Trophoblast cell (in vitro differentiated cells and primary cell): ENCODE data around the gene CDKL1.

ENCODE experiments used
- DNase-seq, 2 donors: peaks; one replicate each; pipeline ENCODE4 v3.0.0-alpha.2; 2016
- H2AFZ ChIP-seq: 2 replicates; pipeline ENCODE4 v1.6.1; 2013; ENCODE audit warnings: low read length, moderate library complexity, mild to moderate bottlenecking; ENCODE audit not compliant: insufficient read depth, poor library complexity
- H2AK5ac ChIP-seq: 2 replicates; pipeline ENCODE4 v1.6.1; 2013; ENCODE audit warnings: mild to moderate bottlenecking, low read length
- H2BK120ac ChIP-seq: 2 replicates; pipeline ENCODE4 v1.6.1; 2013; ENCODE audit warnings: low read length, mild to moderate bottlenecking, moderate library complexity; ENCODE audit not compliant: insufficient read depth, poor library complexity
- H2BK12ac ChIP-seq: 2 replicates; pipeline ENCODE4 v1.6.1; 2013; ENCODE audit warnings: mild to moderate bottlenecking, low read length, moderate library complexity
- H2BK5ac ChIP-seq: 2 replicates; pipeline ENCODE4 v1.6.1; 2013; ENCODE audit warnings: low read length, low read depth, moderate library complexity, mild to moderate bottlenecking; ENCODE audit not compliant: poor library complexity
- H3K14ac ChIP-seq: 2 replicates; pipeline ENCODE4 v1.6.1; 2013; ENCODE audit warnings: mild to moderate bottlenecking, low read length
- H3K18ac ChIP-seq: 2 replicates; pipeline ENCODE4 v1.6.1; 2013; ENCODE audit warnings: mild to moderate bottlenecking, low read length
- H3K23ac ChIP-seq: 2 replicates; pipeline ENCODE4 v1.6.1; 2013; ENCODE audit warnings: low read length
- H3K27ac ChIP-seq: 2 replicates; pipeline ENCODE4 v1.5.1; 2013; ENCODE audit warnings: low read depth, mild to moderate bottlenecking, inconsistent platforms, low read length, moderate library complexity
- H3K27me3 ChIP-seq: 2 replicates; pipeline ENCODE4 v1.6.1; 2013; ENCODE audit warnings: inconsistent platforms, mild to moderate bottlenecking, low read length, moderate library complexity; ENCODE audit not compliant: insufficient read depth
- H3K36me3 ChIP-seq, 2 experiments: 1 replicate in 1 of 2; 2 replicates in 1 of 2; pipeline ENCODE4 v1.6.1; 2013; ENCODE audit warnings: low read length in 2 of 2, mild to moderate bottlenecking in 2 of 2, moderate library complexity in 1 of 2; ENCODE audit not compliant: insufficient read depth in 2 of 2, control insufficient read depth in 1 of 2
- H3K4ac ChIP-seq: 2 replicates; pipeline ENCODE4 v1.6.1; 2013; ENCODE audit warnings: low read depth, mild to moderate bottlenecking, low read length, moderate library complexity
- H3K4me1 ChIP-seq, 2 experiments: 1 replicate in 1 of 2; 2 replicates in 1 of 2; pipeline ENCODE4 v1.6.1; 2013; ENCODE audit warnings: low read length in 2 of 2, mild to moderate bottlenecking in 2 of 2, moderate library complexity in 1 of 2; ENCODE audit not compliant: insufficient read depth in 2 of 2, control insufficient read depth in 1 of 2
- H3K4me2 ChIP-seq: 2 replicates; pipeline ENCODE4 v1.6.1; 2013; ENCODE audit warnings: inconsistent platforms, mild to moderate bottlenecking, low read length, moderate library complexity
- H3K4me3 ChIP-seq: 2 replicates; pipeline ENCODE4 v1.5.1; 2013; ENCODE audit warnings: mild to moderate bottlenecking, low read depth, low read length, inconsistent platforms
- H3K79me1 ChIP-seq: one replicate; pipeline ENCODE4 v1.6.1; 2013; ENCODE audit warnings: low read length
- H3K79me2 ChIP-seq: 2 replicates; pipeline ENCODE4 v1.6.1; 2013; ENCODE audit warnings: low read length, mild to moderate bottlenecking; ENCODE audit not compliant: control insufficient read depth, insufficient read depth, poor library complexity
- H3K9ac ChIP-seq: 2 replicates; pipeline ENCODE4 v1.6.1; 2013; ENCODE audit warnings: mild to moderate bottlenecking, low read length
- H3K9me3 ChIP-seq: 2 replicates; pipeline ENCODE4 v1.6.1; 2013; ENCODE audit warnings: low read depth, mild to moderate bottlenecking, control low read depth, inconsistent platforms, low read length; ENCODE audit not compliant: insufficient read depth
- H4K12ac ChIP-seq: 2 replicates; pipeline ENCODE4 v1.6.1; 2013; ENCODE audit warnings: low read depth, mild to moderate bottlenecking, low read length, moderate library complexity
- H4K8ac ChIP-seq: 2 replicates; pipeline ENCODE4 v1.6.1; 2013; ENCODE audit warnings: low read depth, mild to moderate bottlenecking, low read length, moderate library complexity
- H4K91ac ChIP-seq: one replicate; pipeline ENCODE4 v1.6.1; 2013; ENCODE audit warnings: low read depth, mild to moderate bottlenecking, low read length, moderate library complexity
- WGBS: extraction: QIAGEN DNeasy Blood & Tissue Kit; methylation state at CpG from one replicate; pipeline ENCODE4 v1.1.7; 2013; ENCODE audit warnings: missing lambda C conversion rate; ENCODE audit not compliant: insufficient read length, insufficient coverage; ENCODE audit errors: extremely low coverage; 5-methylcytosine and 5-hydroxymethylcytosine counted together

The CDKL1 gene

DNA sequence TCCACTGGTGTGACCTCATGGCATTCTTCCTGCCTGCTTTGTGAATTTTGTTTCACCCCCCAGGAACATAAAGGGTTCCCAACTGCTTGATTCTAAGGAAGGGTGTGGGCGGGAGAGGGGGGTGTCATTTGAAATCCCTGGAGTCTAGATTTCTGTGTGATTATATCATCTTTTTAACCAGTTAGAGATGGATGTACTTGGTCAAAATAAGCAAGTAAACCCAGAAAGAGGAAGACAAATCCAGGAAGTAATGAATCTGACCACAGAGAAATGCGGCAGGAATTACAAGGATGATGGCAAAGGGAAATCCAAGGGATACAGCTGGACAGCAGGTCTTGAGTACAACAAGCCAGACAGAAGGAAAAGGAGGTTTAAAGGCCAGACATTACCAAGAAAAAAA, 45.7 kb downstream of the CDKL1 start:
- H3K4me1 ChIP-seq: peaks cover 0 to 4% of the 10 kb centered on the region in 2 experiments
- H4K12ac ChIP-seq: no peak overlapping the region
- H3K27ac ChIP-seq: no peak overlapping the region
- no peaks in the 10 kb centered on the region for H3K36me3 ChIP-seq
- no peak overlapping the region for H2AK5ac ChIP-seq
- no peak overlapping the region for H2AFZ ChIP-seq
- no peak overlapping the region for H2BK120ac ChIP-seq
- no peak overlapping the region for H3K14ac ChIP-seq
- no peak for DNase-seq
- no peak overlapping the region for H3K4ac ChIP-seq
- H4K8ac ChIP-seq: no peak overlapping the region
- H2BK12ac ChIP-seq: no peak overlapping the region
- no peaks in the 10 kb centered on the region for H3K79me2 ChIP-seq
- no peak overlapping the region for H3K9ac ChIP-seq
- no peak overlapping the region for H3K23ac ChIP-seq
- no peak overlapping the region for H3K4me2 ChIP-seq
- H3K18ac ChIP-seq: no peak overlapping the region
- no peaks in the 10 kb centered on the region for H3K27me3 ChIP-seq
- H3K4me3 ChIP-seq: no peak overlapping the region
- WGBS: no CpG with 5 or more reads among the region's 2 CpGs
- H3K9me3 ChIP-seq: no peaks in the 10 kb centered on the region
- no peaks in the 10 kb centered on the region for H3K79me1 ChIP-seq
- no peak overlapping the region for H2BK5ac ChIP-seq
- H4K91ac ChIP-seq: no peak overlapping the region

DNA sequence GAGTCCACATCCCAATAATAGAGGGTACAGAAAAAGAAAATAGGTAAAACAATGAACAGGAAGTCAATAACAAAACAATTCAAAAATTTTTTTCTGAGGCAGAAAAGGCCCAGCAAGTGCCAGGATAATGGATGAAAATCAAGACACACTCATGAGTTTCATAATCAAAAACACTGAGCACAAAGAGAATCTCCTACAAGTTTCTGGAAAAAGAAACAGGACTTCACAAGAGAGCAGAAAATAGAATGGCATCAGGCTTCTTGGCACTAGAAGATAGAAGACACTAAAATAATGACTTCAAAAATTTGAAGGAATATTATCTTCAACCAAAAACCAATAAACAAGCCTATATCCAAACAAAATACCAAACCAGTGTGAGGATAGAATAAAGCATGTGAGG, 47.7 kb downstream of the CDKL1 start:
- Histone ChIP-seq H3K27me3 (no peaks in the 10 kb centered on the region), H3K4me2 (no peak overlapping the region), H4K91ac (no peak overlapping the region), H3K4me1 (peaks cover 0 to 4% of the 10 kb centered on the region in 2 experiments), H2AK5ac (no peak overlapping the region), H3K27ac (no peak overlapping the region), H2BK5ac (no peak overlapping the region), H3K18ac (no peak overlapping the region), H3K9ac (no peak overlapping the region), H4K12ac (no peak overlapping the region), H2BK12ac (no peak overlapping the region), H2BK120ac (no peak overlapping the region), H3K79me2 (no peaks in the 10 kb centered on the region), H2AFZ (no peak overlapping the region), H3K79me1 (no peaks in the 10 kb centered on the region), H3K4me3 (no peak overlapping the region), H3K4ac (no peak overlapping the region), H3K36me3 (no peaks in the 10 kb centered on the region), H3K9me3 (no peaks in the 10 kb centered on the region), H3K14ac (no peak overlapping the region), H4K8ac (no peak overlapping the region), H3K23ac (no peak overlapping the region)
- no peak for DNase-seq

DNA sequence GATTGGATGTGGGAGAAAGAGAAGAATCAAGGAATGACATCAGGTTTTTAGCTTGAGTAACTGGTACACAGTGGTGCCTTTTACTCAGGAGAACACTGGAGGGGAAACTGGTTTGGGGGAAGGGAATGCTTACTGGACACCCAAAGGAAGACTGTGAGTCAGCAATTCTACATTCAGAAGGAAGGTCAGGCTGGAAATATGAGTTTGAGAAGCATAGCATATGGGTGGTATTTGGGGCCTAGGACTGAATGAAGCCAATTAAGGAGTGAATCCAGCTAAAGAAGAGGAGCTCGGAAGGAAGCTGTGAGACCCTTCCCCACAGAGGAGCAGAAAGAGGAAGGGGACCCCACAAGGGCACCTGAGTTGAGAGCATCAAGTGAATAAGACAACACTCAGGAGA, 49.2 kb downstream of the CDKL1 start:
- H3K36me3 ChIP-seq: no peaks in the 10 kb centered on the region
- WGBS: no CpG with 5 or more reads among the region's 1 CpG
- DNase-seq: peak in 1 of 2 donors; percentile 56
- H3K27me3 ChIP-seq: no peaks in the 10 kb centered on the region
- H4K12ac ChIP-seq: no peak overlapping the region
- no peak overlapping the region for H3K27ac ChIP-seq
- H3K14ac ChIP-seq: no peak overlapping the region
- H3K18ac ChIP-seq: no peak overlapping the region
- peak overlapping the region; percentile 83 for H2BK12ac ChIP-seq
- no peak overlapping the region for H2AK5ac ChIP-seq
- H4K91ac ChIP-seq: no peak overlapping the region
- H2BK120ac ChIP-seq: no peak overlapping the region
- H2BK5ac ChIP-seq: no peak overlapping the region
- no peaks in the 10 kb centered on the region for H3K9me3 ChIP-seq
- H3K4me3 ChIP-seq: no peak overlapping the region
- H2AFZ ChIP-seq: no peak overlapping the region
- H3K23ac ChIP-seq: no peak overlapping the region
- H3K79me1 ChIP-seq: no peaks in the 10 kb centered on the region
- H3K4me1 ChIP-seq: peaks cover 0 to 4% of the 10 kb centered on the region in 2 experiments
- peak overlapping the region; percentile 32 for H3K4me2 ChIP-seq
- no peaks in the 10 kb centered on the region for H3K79me2 ChIP-seq
- H3K9ac ChIP-seq: no peak overlapping the region
- no peak overlapping the region for H3K4ac ChIP-seq
- no peak overlapping the region for H4K8ac ChIP-seq

DNA sequence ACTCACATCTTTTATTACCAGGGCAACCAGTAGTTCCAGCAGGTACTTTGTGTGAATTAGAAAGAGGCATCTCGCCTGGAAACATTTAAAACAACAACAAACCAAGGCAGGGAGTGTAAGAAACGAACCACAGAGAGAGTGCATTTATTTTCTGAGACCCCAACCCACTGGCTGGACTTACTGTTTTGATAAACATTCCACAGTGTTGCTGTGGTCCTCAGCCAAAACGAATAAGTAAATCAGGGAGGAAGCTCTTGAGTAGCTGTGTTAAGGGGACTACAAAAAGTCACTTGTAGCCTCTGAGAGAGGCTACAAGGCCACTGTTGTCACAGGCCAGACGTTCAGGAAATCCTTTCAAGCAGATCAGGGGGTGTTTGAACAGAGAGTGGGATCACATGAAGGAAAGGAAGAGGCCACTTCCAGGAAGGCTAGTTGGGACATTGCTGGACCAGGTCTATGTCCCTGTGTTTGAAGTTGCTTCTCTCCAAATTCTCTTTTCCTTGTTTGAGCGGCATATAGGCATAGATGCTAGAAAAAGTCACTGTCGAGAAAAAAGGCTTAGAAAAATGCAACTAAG, 50.7 kb downstream of the CDKL1 start:
- Histone ChIP-seq H3K79me2 (no peaks in the 10 kb centered on the region), H2BK120ac (no peak overlapping the region), H3K36me3 (no peaks in the 10 kb centered on the region), H2AK5ac (no peak overlapping the region), H3K18ac (no peak overlapping the region), H3K27ac (no peak overlapping the region), H3K79me1 (no peaks in the 10 kb centered on the region), H3K14ac (no peak overlapping the region), H3K9ac (no peak overlapping the region), H2BK12ac (no peak overlapping the region), H3K9me3 (no peaks in the 10 kb centered on the region), H3K4me1 (peaks cover 0 to 4% of the 10 kb centered on the region in 2 experiments), H3K4ac (no peak overlapping the region), H3K4me3 (no peak overlapping the region), H2AFZ (no peak overlapping the region), H3K23ac (no peak overlapping the region), H3K4me2 (no peak overlapping the region), H4K8ac (no peak overlapping the region), H4K91ac (no peak overlapping the region), H3K27me3 (no peaks in the 10 kb centered on the region), H2BK5ac (no peak overlapping the region), H4K12ac (no peak overlapping the region)
- DNase-seq: no peak
- WGBS: no CpG with 5 or more reads among the region's 6 CpGs
